ENCODE results near the gene TPSB2. TPM values are rescaled to one million over a fixed set of nuclear protein-coding genes. Genes with fewer than 3 reads are reported as not detected.
"Not testable (repeated sequence)": the region's sequence is repeated elsewhere in the genome, so short reads cannot be mapped to it uniquely, and the experiment has no call there.

The TPSB2 gene
- polyA plus RNA-seq (not detected in 3 replicates), polyA minus RNA-seq (not detected in 3 replicates)
- not detected for polyA plus RNA-seq (2011; ENCODE audit: low read depth)
- not detected in 2 replicates for polyA plus RNA-seq (2011; cell fraction: cytosol; rRNA removed)
- not detected in 2 replicates for polyA plus RNA-seq (2011; cell fraction: nucleus; rRNA removed)
- polyA plus RNA-seq (2012; ENCODE audit: low replicate concordance): not detected in 2 replicates
- polyA minus RNA-seq (2011; cell fraction: cytosol; rRNA and poly(A)+ RNA removed): not detected
- not detected in 2 replicates for polyA minus RNA-seq (2011; cell fraction: nucleus; rRNA and poly(A)+ RNA removed)

DNA sequence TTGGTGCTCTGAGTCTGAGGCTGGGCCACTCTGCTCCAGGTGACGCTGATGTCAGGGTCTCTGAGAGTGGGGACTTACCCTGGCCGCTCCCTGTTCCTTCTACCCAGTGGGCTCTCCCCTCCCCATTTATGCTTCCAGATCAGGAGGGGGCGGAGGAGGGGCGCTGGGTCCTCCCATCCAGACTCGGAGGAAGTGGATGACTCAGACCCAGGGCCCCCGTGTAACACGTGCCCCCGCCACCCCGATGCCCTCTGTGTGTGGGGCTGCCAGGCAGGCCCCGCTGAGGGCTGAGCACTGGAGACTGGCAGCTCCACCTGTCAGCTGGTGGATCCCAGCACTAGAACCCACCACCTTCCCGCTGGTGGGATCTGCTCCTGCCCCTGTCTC is at the start of gene TPSB2:
Gene TPSB2, minus strand, starts transcription at position 101 of the 387 bp plus-strand sequence. CDS start 233 bp downstream, outside the sequence.
- H3K36me3 ChIP-seq (ENCODE audit: control insufficient read depth in 2 of 2, extremely low read depth in 1 of 2, insufficient read depth in 2 of 2, low read length in 2 of 2); H3K9me1 ChIP-seq (ENCODE audit: control insufficient read depth, extremely low read depth, insufficient read depth, low read length); H3K79me2 ChIP-seq (ENCODE audit: control insufficient read depth, insufficient read depth, low read length); dilution Hi-C loops (cut with MboI; ENCODE audit: extremely low pct_ligation_motif_present, low sequenced_read_pairs); H3K4me2 ChIP-seq (ENCODE audit: control insufficient read depth, extremely low read depth, insufficient read depth, low read depth, low read length); H3K4me3 ChIP-seq (ENCODE audit: control insufficient read depth in 2 of 3, extremely low read depth in 1 of 3, insufficient read depth in 2 of 3, low read depth in 1 of 3, low read length in 3 of 3); H2AFZ ChIP-seq (ENCODE audit: control insufficient read depth, low read length); H4K20me1 ChIP-seq (ENCODE audit: control insufficient read depth, extremely low read depth, insufficient read depth, low read length); DNase-seq (ENCODE audit: low read depth, low spot score); H3K27me3 ChIP-seq (ENCODE audit: control insufficient read depth, extremely low read depth, insufficient read depth, low read length); H3K4me1 ChIP-seq (ENCODE audit: control insufficient read depth, extremely low read depth, insufficient read depth, low read length); H3K27ac ChIP-seq (ENCODE audit: control insufficient read depth, insufficient read depth, low read length); H3K9me3 ChIP-seq (ENCODE audit: control insufficient read depth, low read depth, low read length); H3K9ac ChIP-seq (ENCODE audit: control insufficient read depth, extremely low read depth, insufficient read depth, low read length); FAIRE-seq: not testable (repeated sequence)

DNA sequence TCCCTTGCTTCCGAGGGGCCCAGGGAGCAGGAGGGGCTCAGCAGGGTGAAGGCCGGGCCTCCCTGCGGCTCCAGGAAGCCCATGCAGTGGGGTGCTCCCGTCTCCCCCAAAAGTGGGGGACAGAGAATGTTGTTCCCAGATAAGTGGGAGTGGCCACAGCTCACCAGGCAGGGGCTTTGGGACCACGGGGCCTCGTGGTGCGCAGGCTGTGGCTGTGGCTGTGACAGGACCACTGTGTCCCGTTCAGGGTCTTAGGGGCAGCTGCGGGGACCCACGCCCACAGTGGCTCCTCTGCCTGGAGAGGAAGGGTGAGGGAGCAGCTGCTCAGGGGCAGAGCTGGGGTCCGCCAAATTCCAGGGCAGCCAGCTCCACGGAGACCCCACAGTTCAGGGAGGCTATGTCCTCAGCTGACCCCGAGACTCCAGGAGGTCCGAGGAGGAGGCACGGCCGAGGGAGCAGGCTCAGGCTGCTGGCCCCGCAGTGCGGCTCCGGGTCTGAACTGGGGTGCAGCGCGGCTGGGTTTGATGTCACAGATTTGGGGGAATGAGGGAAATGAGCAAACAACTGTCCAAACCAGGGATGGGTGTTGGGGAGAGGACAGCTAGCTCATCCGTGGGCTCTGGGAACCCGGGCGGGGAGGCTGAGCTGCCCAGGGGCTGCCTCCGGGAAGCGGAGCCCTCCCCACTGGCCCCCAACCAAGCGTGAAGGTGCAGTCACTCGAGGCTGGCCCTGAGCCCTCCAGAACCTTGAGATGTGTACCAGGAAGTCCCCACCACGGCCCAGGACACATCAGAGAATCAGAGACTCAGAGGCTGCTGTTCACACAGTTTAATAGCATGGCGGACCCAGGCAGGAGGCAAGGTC is 49.3 kb upstream of the TPSB2 start:
- H3K4me3 ChIP-seq (ENCODE audit: control insufficient read depth in 2 of 3, extremely low read depth in 1 of 3, insufficient read depth in 2 of 3, low read depth in 1 of 3, low read length in 3 of 3): no peak overlapping the region
- H3K9ac ChIP-seq (ENCODE audit: control insufficient read depth, extremely low read depth, insufficient read depth, low read length): no peak overlapping the region
- peaks cover 9% of the 10 kb centered on the region for H3K27me3 ChIP-seq (ENCODE audit: control insufficient read depth, extremely low read depth, insufficient read depth, low read length)
- H3K4me1 ChIP-seq (ENCODE audit: control insufficient read depth, extremely low read depth, insufficient read depth, low read length): no peaks in the 10 kb centered on the region
- no peaks in the 10 kb centered on the region for H3K36me3 ChIP-seq (ENCODE audit: control insufficient read depth in 2 of 2, extremely low read depth in 1 of 2, insufficient read depth in 2 of 2, low read length in 2 of 2)
- DNase-seq (ENCODE audit: low read depth, low spot score) (no peak), FAIRE-seq (no peak)
- H3K27ac ChIP-seq (ENCODE audit: control insufficient read depth, insufficient read depth, low read length): no peak overlapping the region
- H3K9me3 ChIP-seq (ENCODE audit: control insufficient read depth, low read depth, low read length): no peaks in the 10 kb centered on the region
- no peak overlapping the region for H3K4me2 ChIP-seq (ENCODE audit: control insufficient read depth, extremely low read depth, insufficient read depth, low read depth, low read length)
- TF ChIP-seq, protein P1, sequence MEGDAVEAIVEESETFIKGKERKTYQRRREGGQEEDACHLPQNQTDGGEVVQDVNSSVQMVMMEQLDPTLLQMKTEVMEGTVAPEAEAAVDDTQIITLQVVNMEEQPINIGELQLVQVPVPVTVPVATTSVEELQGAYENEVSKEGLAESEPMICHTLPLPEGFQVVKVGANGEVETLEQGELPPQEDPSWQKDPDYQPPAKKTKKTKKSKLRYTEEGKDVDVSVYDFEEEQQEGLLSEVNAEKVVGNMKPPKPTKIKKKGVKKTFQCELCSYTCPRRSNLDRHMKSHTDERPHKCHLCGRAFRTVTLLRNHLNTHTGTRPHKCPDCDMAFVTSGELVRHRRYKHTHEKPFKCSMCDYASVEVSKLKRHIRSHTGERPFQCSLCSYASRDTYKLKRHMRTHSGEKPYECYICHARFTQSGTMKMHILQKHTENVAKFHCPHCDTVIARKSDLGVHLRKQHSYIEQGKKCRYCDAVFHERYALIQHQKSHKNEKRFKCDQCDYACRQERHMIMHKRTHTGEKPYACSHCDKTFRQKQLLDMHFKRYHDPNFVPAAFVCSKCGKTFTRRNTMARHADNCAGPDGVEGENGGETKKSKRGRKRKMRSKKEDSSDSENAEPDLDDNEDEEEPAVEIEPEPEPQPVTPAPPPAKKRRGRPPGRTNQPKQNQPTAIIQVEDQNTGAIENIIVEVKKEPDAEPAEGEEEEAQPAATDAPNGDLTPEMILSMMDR (optimal IDR thresholded peaks at IDR 0.05 in 1 of 3, IDR thresholded peaks at IDR 0.05 in 1 of 3, conservative IDR thresholded peaks at IDR 0.05 in 1 of 3; ENCODE audit: extremely low read depth in 1 of 3, insufficient read depth in 2 of 3, low read length in 3 of 3): no peak
- no peak for TF ChIP-seq EZH2 (IDR thresholded peaks at IDR 0.05; ENCODE audit: low read length)
- H4K20me1 ChIP-seq (ENCODE audit: control insufficient read depth, extremely low read depth, insufficient read depth, low read length): no peaks in the 10 kb centered on the region
- no peak overlapping the region for H2AFZ ChIP-seq (ENCODE audit: control insufficient read depth, low read length)
- H3K79me2 ChIP-seq (ENCODE audit: control insufficient read depth, insufficient read depth, low read length): no peaks in the 10 kb centered on the region
- dilution Hi-C loops (cut with MboI; ENCODE audit: extremely low pct_ligation_motif_present, low sequenced_read_pairs): no loop called here
- H3K9me1 ChIP-seq (ENCODE audit: control insufficient read depth, extremely low read depth, insufficient read depth, low read length): no peaks in the 10 kb centered on the region

All from keratinocyte (primary cell).